ENCODE data around the gene PMM2. TPM values are rescaled to one million over a fixed set of nuclear protein-coding genes. Genes with fewer than 3 reads are reported as not detected.
A peak's percentile ranks its signal among the peaks of the same experiment; 100 is the strongest.

Gene PMM2
- total and polyA plus RNA-seq, 9 of the 15 experiments (the other 6 are each of a cell fraction or from before 2014, with no cell fraction given): 5.6 to 42.7 (median 25.9) TPM

GRCh38 chr16:8868416-8869211 lies 71.0 kb downstream of the PMM2 start, which contains the start of gene CARHSP1 (continued):
- TF ChIP-seq XRCC4 (IDR thresholded peaks at IDR 0.05; ENCODE audit: extremely low read depth, insufficient read depth, insufficient read length): no peak
- no peak for TF ChIP-seq POLR3G (IDR thresholded peaks at IDR 0.05; ENCODE audit: extremely low read depth, insufficient read length, insufficient replicate concordance)
- no peak for TF ChIP-seq DDX20 (tag; IDR thresholded peaks at IDR 0.05; ENCODE audit: low read depth)
- no peak for TF ChIP-seq ZNF740 (CRISPR knock-in tag; IDR thresholded peaks at IDR 0.05)
- peak in 1 of 2 experiments; percentile 22; a peak in 1 of 4 replicates for TF ChIP-seq ZNF740 (tag; IDR thresholded peaks at IDR 0.05)
- peak; percentile 69; the same call in 1 of the 2 replicates for TF ChIP-seq POLR2H (tag; IDR thresholded peaks at IDR 0.05; ENCODE audit: low read depth)
- TF ChIP-seq MNT (conservative IDR thresholded peaks at IDR 0.05): peak; percentile 82 to 90
- no peak; the same call in 1 of the 2 replicates for TF ChIP-seq RAD51 (IDR thresholded peaks at IDR 0.05; ENCODE audit: borderline replicate concordance, low read depth)
- no peak for TF ChIP-seq MAFK (IDR thresholded peaks at IDR 0.05; ENCODE audit: low read length)
- TF ChIP-seq TAF9B (IDR thresholded peaks at IDR 0.05; ENCODE audit: partially characterized antibody): peak; percentile 84
- no peak for TF ChIP-seq CCAR2 (IDR thresholded peaks at IDR 0.05; ENCODE audit: low read depth, low read length)
- TF ChIP-seq MYNN (IDR thresholded peaks at IDR 0.05): no peak
- TF ChIP-seq MYNN (CRISPR knock-in tag; IDR thresholded peaks at IDR 0.05): no peak
- TF ChIP-seq RCOR1 (IDR thresholded peaks at IDR 0.05; ENCODE audit: borderline replicate concordance in 1 of 2, low read depth in 2 of 2, low read length in 2 of 2): no peak
- peak; percentile 21; the same call in 1 of the 2 replicates for TF ChIP-seq ZNF274 (IDR thresholded peaks at IDR 0.05; ENCODE audit: borderline replicate concordance, low read depth, low read length)
- TF ChIP-seq CBX5 (IDR thresholded peaks at IDR 0.05; ENCODE audit: borderline replicate concordance, low read depth): no peak
- TF ChIP-seq DPF2 (IDR thresholded peaks at IDR 0.05): no peak; the same call in 1 of the 2 replicates
- TF ChIP-seq NR2C2 (CRISPR knock-in tag; IDR thresholded peaks at IDR 0.05): no peak
- TF ChIP-seq NR2C2 (tag; IDR thresholded peaks at IDR 0.05): no peak; the same call in 1 of the 2 replicates
- TF ChIP-seq HES1 (IDR thresholded peaks at IDR 0.05; ENCODE audit: low read depth): no peak
- no peak for TF ChIP-seq COPS2 (conservative IDR thresholded peaks at IDR 0.05)
- no peak; the same call in 1 of the 2 replicates for TF ChIP-seq CEBPB (tag; IDR thresholded peaks at IDR 0.05)
- TF ChIP-seq ZFP91 (CRISPR knock-in tag; IDR thresholded peaks at IDR 0.05): no peak
- no peak for TF ChIP-seq SRSF9 (IDR thresholded peaks at IDR 0.05; ENCODE audit: borderline replicate concordance, low read depth, low read length)
- TF ChIP-seq ESRRA (IDR thresholded peaks at IDR 0.05; ENCODE audit: borderline replicate concordance, low read depth): no peak

Measured in K562 (cell line).